Measurements from ENCODE around the gene SEC22C. TPM values are rescaled to one million over a fixed set of nuclear protein-coding genes. Genes with fewer than 3 reads are reported as not detected.
A peak's percentile ranks its signal among the peaks of the same experiment; 100 is the strongest.

SEC22C gene
- total RNA-seq, 6 donors from 2014 or later: 36.3 to 59.7 (median 50.6) TPM

DNA sequence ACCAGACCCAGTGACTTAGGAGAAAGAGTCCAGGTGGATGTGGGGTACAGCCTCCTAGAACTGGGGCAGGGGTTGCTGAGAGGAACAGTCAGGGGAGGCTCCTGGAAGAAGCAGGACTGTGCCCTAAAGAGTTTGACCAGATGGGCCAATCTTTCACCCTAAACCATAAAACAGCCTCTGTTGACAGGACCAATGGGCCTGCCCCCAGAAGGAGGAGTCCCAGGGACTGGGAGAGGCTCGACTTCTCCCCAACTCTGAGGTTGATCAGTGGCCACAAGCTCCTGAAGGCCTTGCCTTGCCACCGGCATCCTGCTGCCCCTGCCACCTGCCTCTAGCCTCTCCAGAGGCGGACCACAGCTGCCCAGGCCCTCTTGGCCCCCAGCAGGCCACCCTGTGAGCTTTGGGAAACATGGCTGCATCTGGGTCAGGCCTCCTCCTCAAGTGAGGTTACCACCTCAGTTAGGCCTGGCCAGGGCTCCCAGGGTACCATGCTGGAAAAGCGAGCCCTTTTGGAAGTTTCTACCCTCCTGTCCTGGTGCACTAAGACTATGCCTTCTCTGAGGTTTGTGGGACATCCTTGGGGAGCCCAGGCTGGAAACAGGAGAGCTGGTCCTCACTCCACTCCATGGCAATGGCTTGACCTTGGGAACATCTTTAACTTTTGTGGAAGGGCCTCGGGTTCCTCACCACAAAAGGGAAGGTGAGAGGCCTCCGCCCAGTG lies 76.5 kb downstream of the SEC22C start:
- Histone ChIP-seq H3K36me3 (peaks cover 0 to 21% (median 0%) of the 10 kb centered on the region in 4 donors), H3K4me3 (peak overlapping the region in 3 of 4 donors; percentile 61 to 75 (median 73)), H3K27me3 (no peaks in the 10 kb centered on the region), H3K27ac (peak overlapping the region; percentile 89 to 93 (median 90)), H3K9me3 (no peaks in the 10 kb centered on the region), H3K4me1 (peaks cover 20 to 72% (median 52%) of the 10 kb centered on the region in 4 donors)
- WGBS, 2 donors: 20 to 87% methylated on average over 1 to 6 of the region's 6 CpGs
- TF ChIP-seq EP300 (IDR thresholded peaks at IDR 0.05): no peak
- TF ChIP-seq, protein P1, sequence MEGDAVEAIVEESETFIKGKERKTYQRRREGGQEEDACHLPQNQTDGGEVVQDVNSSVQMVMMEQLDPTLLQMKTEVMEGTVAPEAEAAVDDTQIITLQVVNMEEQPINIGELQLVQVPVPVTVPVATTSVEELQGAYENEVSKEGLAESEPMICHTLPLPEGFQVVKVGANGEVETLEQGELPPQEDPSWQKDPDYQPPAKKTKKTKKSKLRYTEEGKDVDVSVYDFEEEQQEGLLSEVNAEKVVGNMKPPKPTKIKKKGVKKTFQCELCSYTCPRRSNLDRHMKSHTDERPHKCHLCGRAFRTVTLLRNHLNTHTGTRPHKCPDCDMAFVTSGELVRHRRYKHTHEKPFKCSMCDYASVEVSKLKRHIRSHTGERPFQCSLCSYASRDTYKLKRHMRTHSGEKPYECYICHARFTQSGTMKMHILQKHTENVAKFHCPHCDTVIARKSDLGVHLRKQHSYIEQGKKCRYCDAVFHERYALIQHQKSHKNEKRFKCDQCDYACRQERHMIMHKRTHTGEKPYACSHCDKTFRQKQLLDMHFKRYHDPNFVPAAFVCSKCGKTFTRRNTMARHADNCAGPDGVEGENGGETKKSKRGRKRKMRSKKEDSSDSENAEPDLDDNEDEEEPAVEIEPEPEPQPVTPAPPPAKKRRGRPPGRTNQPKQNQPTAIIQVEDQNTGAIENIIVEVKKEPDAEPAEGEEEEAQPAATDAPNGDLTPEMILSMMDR (IDR thresholded peaks at IDR 0.05): no peak
- TF ChIP-seq POLR2AphosphoS5 (IDR thresholded peaks at IDR 0.05): no peak
- TF ChIP-seq POLR2A (IDR thresholded peaks at IDR 0.05): peak in 1 of 4 donors; percentile 15
- ATAC-seq (ENCODE audit: low FRiP score in 2 of 2) (no peak), DNase-seq (peak in 1 of 2 donors; percentile 15)

DNA sequence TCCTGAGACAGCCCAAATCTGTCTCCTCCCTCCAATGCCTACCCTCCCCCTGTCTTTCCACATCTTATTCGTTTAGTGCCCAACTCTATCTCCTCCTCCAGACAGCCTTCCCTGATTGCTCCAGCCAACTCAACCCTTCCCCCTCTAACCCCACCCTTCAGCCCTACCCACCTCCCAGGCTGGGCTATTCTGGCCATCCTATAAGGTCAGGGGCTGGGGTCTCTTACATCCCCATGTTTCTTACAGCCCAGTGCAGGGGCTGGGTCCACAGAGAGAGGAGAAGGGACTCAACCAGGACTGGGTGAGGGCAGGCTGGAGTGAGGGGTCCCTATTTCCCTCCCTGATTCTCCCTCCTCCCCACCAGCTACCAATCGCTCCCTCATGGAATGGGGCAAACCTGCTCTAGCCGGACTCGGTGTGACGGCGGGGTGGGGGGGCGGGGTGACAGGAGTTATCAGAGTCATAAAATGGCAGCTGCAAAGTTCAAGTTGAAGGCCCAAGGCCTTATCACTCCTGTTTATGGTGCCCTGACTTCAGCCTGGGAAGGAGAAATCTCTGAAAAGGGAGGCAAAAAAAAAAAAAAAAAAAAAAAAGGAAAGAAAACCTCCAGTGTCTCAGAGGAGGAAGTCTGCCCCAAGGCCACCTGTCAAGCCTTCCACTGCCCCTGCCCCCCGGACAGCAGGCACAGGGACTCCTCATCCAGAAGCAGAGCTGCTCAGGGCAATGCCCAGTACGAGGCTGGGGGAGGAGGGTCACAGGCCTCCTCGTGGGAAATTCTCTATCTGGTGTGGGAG lies 77.2 kb downstream of the SEC22C start:
- no peaks in the 10 kb centered on the region for H3K9me3 ChIP-seq
- ATAC-seq (ENCODE audit: low FRiP score in 2 of 2) (no peak), DNase-seq (peak in 1 of 2 donors; percentile 19)
- H3K4me1 ChIP-seq: peaks cover 20 to 66% (median 45%) of the 10 kb centered on the region in 4 donors
- 56 to 66% methylated on average over 6 to 10 of the region's 10 CpGs for WGBS, 2 donors
- TF ChIP-seq POLR2AphosphoS5 (IDR thresholded peaks at IDR 0.05) (no peak), EP300 (IDR thresholded peaks at IDR 0.05) (no peak), POLR2A (IDR thresholded peaks at IDR 0.05) (no peak)
- TF ChIP-seq, protein P1 (IDR thresholded peaks at IDR 0.05): no peak
- peaks cover 0 to 21% (median 0%) of the 10 kb centered on the region in 4 donors for H3K36me3 ChIP-seq
- peak overlapping the region; percentile 89 to 93 (median 90) for H3K27ac ChIP-seq
- H3K4me3 ChIP-seq: peak overlapping the region in 3 of 4 donors; percentile 61 to 75 (median 73)
- no peaks in the 10 kb centered on the region for H3K27me3 ChIP-seq

DNA sequence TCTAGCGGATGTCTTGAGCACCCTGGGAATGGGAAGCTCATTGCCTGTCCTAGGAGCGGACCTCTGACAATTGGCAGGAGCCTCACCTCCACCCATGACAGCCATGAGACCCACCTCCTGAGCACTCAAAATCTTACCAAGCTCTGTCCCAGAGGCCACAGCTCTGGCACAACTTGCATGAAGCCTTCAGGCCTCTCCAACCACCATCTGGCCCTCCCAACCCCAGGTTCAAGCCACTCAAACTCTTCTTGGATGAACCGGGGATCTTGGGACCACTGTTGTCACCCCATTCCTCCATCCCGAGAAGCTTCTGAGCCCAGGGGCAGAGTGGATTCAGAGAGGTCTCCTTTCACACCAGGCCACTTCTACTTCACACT lies 77.8 kb downstream of the SEC22C start:
- Histone ChIP-seq H3K36me3 (peaks cover 0 to 21% (median 0%) of the 10 kb centered on the region in 4 donors), H3K27me3 (no peaks in the 10 kb centered on the region), H3K9me3 (no peaks in the 10 kb centered on the region), H3K27ac (peak overlapping the region; percentile 89 to 93 (median 90)), H3K4me3 (peak overlapping the region; percentile 59 to 75 (median 67)), H3K4me1 (peaks cover 20 to 60% (median 40%) of the 10 kb centered on the region in 4 donors)
- WGBS, 2 donors: 77 to 80% methylated on average over 2 to 4 of the region's 4 CpGs
- DNase-seq (peak in 1 of 2 donors; percentile 15), ATAC-seq (ENCODE audit: low FRiP score in 2 of 2) (no peak)
- TF ChIP-seq POLR2AphosphoS5 (IDR thresholded peaks at IDR 0.05): no peak
- TF ChIP-seq POLR2A (IDR thresholded peaks at IDR 0.05): no peak
- no peak for TF ChIP-seq EP300 (IDR thresholded peaks at IDR 0.05)
- TF ChIP-seq, protein P1 (IDR thresholded peaks at IDR 0.05): no peak

DNA sequence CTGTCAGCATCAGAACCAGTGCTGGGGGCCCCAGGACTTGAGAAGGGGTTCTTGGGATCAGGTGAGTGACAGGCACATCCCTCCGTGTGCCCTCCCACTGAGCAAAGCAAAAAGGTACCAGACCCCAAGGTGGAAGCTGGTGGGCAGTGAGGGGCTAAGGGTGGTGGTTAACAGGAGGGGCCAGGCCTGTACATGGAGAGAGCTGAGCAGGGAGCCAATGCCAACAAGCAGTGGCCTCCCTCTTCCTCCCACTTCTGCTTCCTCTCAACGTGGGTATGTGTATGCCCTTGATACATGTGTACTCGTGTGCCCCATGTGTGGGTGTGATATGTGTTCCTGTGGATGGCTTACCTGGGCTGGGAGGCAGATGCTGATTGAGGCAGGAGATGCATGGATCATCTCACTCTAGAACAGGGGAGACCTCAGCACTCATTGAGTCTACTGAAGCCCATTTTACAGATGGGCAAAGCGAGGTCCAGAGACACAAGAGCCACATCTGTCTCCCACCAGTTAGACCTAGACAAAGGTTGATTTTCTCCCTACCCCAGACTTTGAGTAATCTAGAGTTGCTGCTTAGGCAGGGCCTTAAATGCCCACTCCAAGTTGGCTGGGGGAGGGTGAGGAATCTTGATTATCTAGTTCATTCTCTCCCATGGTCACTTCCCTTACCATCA lies 78.4 kb downstream of the SEC22C start:
- ATAC-seq (ENCODE audit: low FRiP score in 2 of 2) (no peak), DNase-seq (peak in 1 of 2 donors; percentile 16)
- Histone ChIP-seq H3K36me3 (peaks cover 0 to 21% (median 0%) of the 10 kb centered on the region in 4 donors), H3K4me1 (peaks cover 17 to 55% (median 35%) of the 10 kb centered on the region in 4 donors), H3K27ac (peak overlapping the region; percentile 89 to 93 (median 90)), H3K9me3 (no peaks in the 10 kb centered on the region), H3K27me3 (no peaks in the 10 kb centered on the region), H3K4me3 (peak overlapping the region; percentile 59 to 75 (median 67))
- TF ChIP-seq POLR2AphosphoS5 (IDR thresholded peaks at IDR 0.05) (no peak), POLR2A (IDR thresholded peaks at IDR 0.05) (no peak), EP300 (IDR thresholded peaks at IDR 0.05) (no peak)
- TF ChIP-seq, protein P1 (IDR thresholded peaks at IDR 0.05): no peak
- WGBS, 2 donors: 42 to 62% methylated on average over 4 of the region's 4 CpGs
